NOMO-1 treated with dmso at 0.1 percent for 144 hours (cell line): Measurements from ENCODE around the gene LRRC41.
"Not testable (repeated sequence)": the region's sequence is repeated elsewhere in the genome, so short reads cannot be mapped to it uniquely, and the experiment has no call there.

Experiments used
- DNase-seq: peaks from one replicate; lab custom pipeline; 2025; ENCODE audit not compliant: unreplicated experiment; lab: John Stamatoyannopoulos, UW

The LRRC41 gene, protein sequence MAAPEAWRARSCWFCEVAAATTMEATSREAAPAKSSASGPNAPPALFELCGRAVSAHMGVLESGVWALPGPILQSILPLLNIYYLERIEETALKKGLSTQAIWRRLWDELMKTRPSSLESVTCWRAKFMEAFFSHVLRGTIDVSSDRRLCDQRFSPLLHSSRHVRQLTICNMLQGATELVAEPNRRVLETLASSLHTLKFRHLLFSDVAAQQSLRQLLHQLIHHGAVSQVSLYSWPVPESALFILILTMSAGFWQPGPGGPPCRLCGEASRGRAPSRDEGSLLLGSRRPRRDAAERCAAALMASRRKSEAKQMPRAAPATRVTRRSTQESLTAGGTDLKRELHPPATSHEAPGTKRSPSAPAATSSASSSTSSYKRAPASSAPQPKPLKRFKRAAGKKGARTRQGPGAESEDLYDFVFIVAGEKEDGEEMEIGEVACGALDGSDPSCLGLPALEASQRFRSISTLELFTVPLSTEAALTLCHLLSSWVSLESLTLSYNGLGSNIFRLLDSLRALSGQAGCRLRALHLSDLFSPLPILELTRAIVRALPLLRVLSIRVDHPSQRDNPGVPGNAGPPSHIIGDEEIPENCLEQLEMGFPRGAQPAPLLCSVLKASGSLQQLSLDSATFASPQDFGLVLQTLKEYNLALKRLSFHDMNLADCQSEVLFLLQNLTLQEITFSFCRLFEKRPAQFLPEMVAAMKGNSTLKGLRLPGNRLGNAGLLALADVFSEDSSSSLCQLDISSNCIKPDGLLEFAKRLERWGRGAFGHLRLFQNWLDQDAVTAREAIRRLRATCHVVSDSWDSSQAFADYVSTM

GRCh38 chr1:46303038-46303871, at the start of gene LRRC41, which contains the start of gene UQCRH:
TSS of gene LRRC41 (minus strand) at chr1:46303616. CDS start at chr1:46303322, 294 bp downstream.
TSS of gene UQCRH (plus strand) at chr1:46303698. CDS start at chr1:46303767, 69 bp downstream.
- peak; percentile 91 for DNase-seq

- no peak for DNase-seq
Measured at GRCh38 chr1:46352363-46352762, 48.9 kb upstream of the LRRC41 start.

DNA sequence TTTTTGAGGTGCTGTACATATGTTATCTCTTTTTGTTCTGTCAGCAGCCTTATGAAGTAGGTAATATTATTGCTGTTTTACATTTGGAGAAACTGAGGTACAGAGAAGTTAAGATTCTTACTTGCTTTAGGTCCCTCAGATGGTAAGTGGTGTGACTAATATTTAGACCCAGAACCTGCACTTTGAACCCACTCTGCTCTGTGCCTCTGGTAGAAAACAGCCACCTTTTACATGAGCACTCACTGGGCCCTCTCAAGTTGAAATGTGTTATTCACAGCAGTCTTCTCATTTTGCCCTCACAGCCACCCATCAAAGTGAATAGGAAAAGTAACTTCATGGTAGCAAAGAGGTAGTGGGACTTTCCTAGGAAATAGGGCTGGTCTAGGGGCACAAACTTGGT, 41.9 kb upstream of the LRRC41 start:
- no peak for DNase-seq

- DNase-seq, result no peak
Measured at GRCh38 chr1:46344481-46344880, 41.1 kb upstream of the LRRC41 start.

- DNase-seq, result no peak
Measured at GRCh38 chr1:46343705-46344104, 40.3 kb upstream of the LRRC41 start.

GRCh38 chr1:46343351-46343695, 39.9 kb upstream of the LRRC41 start:
- DNase-seq, result no peak

GRCh38 chr1:46342677-46343350, 39.4 kb upstream of the LRRC41 start:
- DNase-seq, result no peak

GRCh38 chr1:46342084-46342656, 38.8 kb upstream of the LRRC41 start:
- DNase-seq, result no peak

DNA sequence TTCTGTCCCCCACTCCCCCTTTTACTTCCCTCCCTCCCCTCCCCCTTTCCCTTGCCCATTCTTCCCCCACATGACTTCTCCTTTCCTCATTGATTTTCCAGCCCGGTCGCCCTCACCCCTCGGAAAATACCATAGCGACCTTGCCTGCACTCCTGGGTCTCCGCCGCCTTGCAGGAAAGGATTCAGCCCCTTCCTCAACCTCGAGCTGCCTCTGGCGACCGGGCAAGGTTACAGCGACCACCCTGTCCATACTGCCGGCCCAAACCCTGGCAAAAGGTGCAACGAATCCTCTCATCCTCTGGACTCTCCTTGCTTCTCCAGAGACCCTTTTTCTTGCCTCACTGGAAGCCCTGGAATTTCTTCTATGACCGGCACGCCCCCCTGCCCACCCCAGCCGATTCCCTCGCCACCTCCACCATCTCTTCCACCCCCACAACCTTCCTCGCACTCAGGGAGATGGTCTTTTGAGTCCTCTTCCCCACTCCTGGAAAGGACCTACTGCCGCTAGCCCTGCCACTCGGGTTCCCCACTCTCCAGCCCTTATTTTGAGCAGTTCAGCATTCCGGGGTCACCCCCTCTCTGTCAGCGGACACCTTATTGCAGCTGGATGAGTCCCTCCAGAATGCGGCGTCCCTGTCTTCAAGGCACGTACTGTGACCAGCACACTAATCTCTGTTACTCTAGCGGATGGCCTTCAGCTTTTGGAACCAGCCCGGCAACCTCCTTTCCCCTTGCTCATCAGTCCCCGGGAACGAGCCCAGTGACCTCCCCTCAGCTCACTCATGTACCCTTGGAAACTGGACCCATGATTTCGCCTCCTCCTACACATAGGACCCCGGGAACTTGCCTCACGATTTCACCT, 38.0 kb upstream of the LRRC41 start:
- no peak for DNase-seq

DNA sequence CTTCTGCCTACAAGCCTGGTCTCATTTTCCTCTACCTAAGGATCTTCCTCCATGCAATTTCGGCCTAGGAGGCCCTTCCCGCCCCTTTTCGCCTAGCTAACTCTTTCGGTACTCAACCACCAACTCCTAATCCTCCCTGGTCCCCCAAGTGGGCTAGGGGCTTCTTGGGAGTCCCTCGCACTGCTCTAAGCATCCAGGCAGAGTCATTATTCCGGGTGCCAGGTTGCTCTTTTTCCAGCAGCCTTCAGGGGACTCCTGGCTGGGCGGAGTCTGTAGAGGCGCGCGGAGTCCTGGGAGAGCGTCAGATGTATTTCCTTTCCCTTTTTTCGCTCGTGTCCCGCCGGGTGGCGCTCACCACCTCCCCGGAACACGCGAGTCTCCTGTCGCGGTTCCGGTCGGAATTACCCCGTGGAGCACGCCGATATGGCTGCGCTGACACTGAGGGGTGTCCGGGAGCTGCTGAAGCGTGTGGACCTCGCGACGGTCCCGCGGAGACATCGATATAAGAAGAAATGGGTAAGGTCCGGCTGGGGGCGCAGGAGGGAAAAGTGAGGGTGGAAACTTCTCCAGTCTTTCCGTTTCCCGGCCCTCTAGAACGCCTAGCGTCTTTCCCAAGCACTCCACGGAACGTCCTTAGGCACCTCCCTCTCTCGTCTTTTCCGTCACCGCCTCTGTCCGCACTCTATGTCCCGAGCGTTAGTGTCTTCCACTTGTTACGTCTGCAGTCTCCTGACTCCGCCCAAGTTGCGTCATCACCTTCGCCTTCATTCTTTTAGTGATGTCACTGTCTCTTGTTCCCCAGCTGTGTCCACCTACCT, 37.2 kb upstream of the LRRC41 start, which contains the start of gene NSUN4:
TSS of gene NSUN4 (plus strand) at position 404 of the 818 bp plus-strand sequence. CDS start at position 424, 20 bp downstream.
- DNase-seq, result peak; percentile 88

DNA sequence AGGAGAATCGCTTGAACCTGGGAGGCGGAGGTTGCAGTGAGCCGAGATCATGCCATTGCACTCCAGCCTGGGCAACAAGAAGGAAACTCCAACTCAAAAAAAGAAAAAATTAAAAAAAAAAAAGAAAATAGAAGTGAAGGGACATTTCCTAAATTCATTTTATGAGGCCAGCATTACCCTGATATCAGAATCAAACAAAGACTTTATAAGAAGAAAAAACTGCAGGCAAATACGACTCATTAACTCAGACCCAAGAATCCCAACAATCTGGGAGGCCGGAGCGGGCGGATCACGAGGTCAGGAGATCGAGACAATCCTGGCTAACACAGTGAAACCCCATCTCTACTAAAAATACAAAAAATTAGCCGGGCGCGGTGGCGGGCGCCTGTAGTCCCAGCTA, 34.0 kb upstream of the LRRC41 start:
- DNase-seq, result not testable (repeated sequence)

DNA sequence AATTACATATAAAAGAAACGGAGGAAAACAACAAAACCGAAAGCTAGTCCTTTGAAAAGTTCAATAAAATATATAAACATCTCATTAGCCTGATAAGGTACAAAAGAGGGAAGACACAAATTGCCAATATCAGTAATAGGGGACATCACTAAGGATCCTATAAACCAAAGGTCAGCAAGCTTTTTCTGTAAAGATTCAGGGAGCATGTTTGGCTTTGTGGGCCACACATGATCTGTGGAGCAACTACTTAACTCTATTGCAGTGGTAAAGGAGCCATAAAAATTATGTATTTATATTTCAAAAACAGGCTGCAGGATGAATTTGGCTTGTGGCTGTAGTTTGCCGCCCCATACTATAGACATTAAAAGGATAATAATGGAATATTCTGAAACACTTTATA, 31.7 kb upstream of the LRRC41 start:
- DNase-seq, result no peak

DNA sequence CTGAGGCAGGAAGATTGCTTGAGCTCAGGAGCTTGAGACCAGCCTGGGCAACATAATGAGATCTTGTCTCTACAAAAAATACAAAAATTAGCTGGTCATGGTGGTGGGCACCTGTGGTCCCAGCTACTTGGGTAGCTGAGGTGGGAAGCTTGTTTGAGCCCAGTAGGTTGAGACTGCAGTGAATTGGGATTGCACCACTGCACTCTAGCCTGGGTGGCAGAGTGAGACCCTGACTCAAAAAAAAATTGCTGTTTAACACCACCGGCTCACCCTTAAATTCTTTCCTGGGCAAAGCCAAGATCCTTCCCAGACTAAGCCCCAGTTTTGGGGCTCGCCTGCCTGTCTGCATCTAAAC, 30.6 kb upstream of the LRRC41 start:
- no peak for DNase-seq

- peak; percentile 33 for DNase-seq
Measured at GRCh38 chr1:46333300-46334029, 30.0 kb upstream of the LRRC41 start.

GRCh38 chr1:46331786-46332540, 28.5 kb upstream of the LRRC41 start:
- DNase-seq, result not testable (repeated sequence)

DNA sequence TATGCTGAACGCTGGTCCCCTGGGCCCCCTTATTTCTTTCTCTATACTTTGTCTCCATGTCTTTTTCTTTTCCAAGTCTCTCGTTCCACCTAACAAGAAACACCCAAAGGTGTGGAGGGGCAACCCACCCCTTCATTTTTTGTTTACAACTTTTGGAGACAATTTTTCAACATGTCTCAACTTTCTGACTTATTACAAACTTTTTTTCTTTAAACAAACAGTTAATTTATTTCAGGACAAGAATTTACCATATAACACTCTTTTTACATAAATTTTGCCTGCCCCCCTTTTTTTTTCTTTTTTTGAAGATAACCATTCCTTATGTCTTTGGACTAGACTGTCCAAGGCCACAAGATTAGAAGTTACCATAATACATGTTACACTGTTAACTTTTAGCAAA, 27.0 kb upstream of the LRRC41 start:
- not testable (repeated sequence) for DNase-seq

- not testable (repeated sequence) for DNase-seq
Measured at GRCh38 chr1:46329807-46330206, 26.4 kb upstream of the LRRC41 start.
